ENCODE data around the gene TMEM44.

The TMEM44 gene

DNA sequence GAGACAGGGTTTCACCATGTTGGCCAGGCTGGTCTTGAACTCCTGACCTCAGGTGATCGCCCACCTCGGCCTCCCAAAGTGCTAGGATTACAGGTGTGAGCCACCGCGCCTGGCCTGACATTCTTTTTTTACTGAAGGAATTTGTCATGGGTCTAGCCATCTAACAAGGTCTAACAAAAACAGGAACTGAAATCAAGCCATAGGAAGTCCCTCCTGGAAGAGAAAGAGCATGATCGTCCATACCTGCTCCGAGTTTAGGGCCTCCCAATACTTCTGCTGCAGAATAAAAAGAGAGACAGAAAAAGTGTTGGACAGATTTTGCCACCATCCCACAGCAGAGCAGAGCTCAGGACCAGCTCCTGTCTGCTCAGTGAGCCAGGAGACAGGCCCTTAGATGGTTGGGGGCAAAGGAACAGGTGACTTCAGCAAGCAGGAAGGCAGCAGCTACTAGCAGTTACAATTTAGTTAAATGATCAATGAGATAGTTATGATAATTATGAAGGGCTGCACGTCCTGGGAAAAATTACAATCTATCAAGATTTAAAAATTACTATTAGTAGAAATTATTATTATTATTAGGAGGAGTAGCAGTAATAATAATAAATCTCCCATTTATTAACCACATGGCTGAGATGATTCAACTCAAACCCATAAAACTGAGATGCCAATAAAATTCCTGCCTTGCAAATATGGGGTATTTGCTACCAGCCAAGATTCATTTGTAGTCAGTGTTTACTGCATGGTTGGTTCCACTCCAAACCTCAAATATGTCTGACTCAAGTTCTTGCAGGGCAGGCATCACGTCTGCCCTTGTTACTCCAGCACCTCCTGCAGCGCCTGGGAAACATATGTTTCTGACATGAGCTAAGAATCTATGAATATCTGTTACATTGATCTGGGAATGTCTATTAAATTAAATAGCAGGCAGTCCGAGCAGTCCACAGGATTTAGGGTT, 40.1 kb downstream of the TMEM44 start:
- no peak overlapping the region for H3K4me3 ChIP-seq (ENCODE audit: low read length)
- no peaks in the 10 kb centered on the region for H3K9me3 ChIP-seq (ENCODE audit: insufficient read depth, low read depth, low read length)
- H3K9ac ChIP-seq (ENCODE audit: low read depth, low read length), result no peak overlapping the region
- no peak overlapping the region for H3K27ac ChIP-seq (ENCODE audit: low read depth, low read length)
- H3K4me1 ChIP-seq (ENCODE audit: insufficient read depth, low read length), result no peaks in the 10 kb centered on the region
- peaks cover 2% of the 10 kb centered on the region; the same call in 1 of the 2 replicates for H3K36me3 ChIP-seq (ENCODE audit: insufficient read depth, low read length)
- 89% methylated on average over 9 of the region's 10 CpGs for WGBS
- H3K27me3 ChIP-seq (ENCODE audit: insufficient read depth, low read length), result no peaks in the 10 kb centered on the region

DNA sequence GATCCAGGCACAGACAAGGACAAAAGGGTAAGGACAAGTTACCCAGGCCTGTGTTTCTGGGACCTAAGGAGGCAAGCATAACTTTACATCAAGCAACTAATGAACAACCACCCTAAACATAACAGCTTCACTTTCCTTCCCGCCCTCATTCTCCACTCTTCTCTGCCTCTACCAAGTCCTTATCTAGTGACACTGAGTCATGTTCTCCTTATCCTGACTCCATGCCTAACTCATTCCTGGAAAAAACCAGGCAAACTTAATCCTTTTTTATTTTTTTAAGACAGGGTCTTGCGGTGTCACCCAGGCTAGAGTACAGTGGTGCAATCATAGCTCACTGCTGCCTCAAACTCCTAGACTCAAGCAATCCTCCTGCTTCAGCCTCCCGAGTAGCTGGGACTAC, 44.5 kb downstream of the TMEM44 start:
- H3K9me3 ChIP-seq (ENCODE audit: insufficient read depth, low read depth, low read length), result no peaks in the 10 kb centered on the region
- H3K9ac ChIP-seq (ENCODE audit: low read depth, low read length), result no peak overlapping the region
- no peaks in the 10 kb centered on the region for H3K27me3 ChIP-seq (ENCODE audit: insufficient read depth, low read length)
- no peak overlapping the region for H3K4me3 ChIP-seq (ENCODE audit: low read length)
- H3K4me1 ChIP-seq (ENCODE audit: insufficient read depth, low read length), result no peaks in the 10 kb centered on the region
- WGBS, result 97% methylated on average over 3 of the region's 3 CpGs
- H3K36me3 ChIP-seq (ENCODE audit: insufficient read depth, low read length), result peaks cover 9% of the 10 kb centered on the region; the same call in 1 of the 2 replicates
- no peak overlapping the region for H3K27ac ChIP-seq (ENCODE audit: low read depth, low read length)

DNA sequence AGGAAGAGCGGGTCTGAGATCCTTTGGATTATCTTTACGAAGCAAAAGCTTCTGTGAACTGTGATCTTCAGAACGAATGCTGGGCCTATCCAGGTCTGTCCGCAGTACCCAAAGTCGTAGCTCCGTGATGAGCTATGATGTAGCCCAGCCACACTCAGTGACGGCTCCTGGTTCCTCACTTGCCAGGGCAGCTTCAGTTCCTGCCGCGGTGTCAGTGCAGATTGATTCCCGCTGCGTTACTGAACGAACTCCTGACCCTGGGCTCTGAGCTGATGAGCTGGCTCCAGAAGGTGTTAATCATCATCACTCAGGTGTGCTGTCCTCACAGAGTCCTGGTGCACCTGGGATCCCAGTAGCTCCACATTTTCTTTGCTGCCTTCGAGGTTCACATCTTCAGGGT, 45.0 kb downstream of the TMEM44 start:
- Histone ChIP-seq H3K36me3 (ENCODE audit: insufficient read depth, low read length) (peaks cover 9% of the 10 kb centered on the region; the same call in 1 of the 2 replicates), H3K27ac (ENCODE audit: low read depth, low read length) (no peak overlapping the region), H3K4me1 (ENCODE audit: insufficient read depth, low read length) (no peaks in the 10 kb centered on the region), H3K9me3 (ENCODE audit: insufficient read depth, low read depth, low read length) (no peaks in the 10 kb centered on the region), H3K27me3 (ENCODE audit: insufficient read depth, low read length) (no peaks in the 10 kb centered on the region), H3K4me3 (ENCODE audit: low read length) (no peak overlapping the region), H3K9ac (ENCODE audit: low read depth, low read length) (no peak overlapping the region)
- WGBS, result 94% methylated on average over 13 of the region's 13 CpGs

DNA sequence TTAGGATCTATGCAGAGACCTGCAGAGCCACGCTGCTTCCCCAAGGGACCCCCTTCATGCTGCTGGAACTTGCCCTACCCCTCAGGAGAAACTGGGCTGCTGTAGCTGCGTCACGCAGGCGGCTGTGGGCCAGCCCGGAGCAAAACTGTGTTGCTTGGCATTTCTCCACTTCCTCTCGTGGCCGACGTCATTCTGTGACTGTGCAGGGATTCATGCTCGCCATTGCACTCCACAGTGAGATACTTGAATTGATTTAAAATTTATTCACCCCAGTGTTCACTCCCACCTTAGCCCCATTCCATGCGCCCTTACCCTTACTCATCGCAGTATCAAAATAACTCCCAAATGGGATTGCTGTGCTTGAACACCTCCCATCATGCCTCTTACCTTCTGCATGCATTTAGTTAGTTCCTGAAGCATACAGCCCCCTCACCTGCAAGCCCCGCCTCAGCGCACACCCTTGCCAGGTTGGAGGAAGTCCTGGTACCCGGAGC, 45.7 kb downstream of the TMEM44 start:
- Histone ChIP-seq H3K4me1 (ENCODE audit: insufficient read depth, low read length) (no peaks in the 10 kb centered on the region), H3K36me3 (ENCODE audit: insufficient read depth, low read length) (peaks cover 9% of the 10 kb centered on the region; the same call in 1 of the 2 replicates), H3K9ac (ENCODE audit: low read depth, low read length) (no peak overlapping the region), H3K9me3 (ENCODE audit: insufficient read depth, low read depth, low read length) (no peaks in the 10 kb centered on the region), H3K27ac (ENCODE audit: low read depth, low read length) (no peak overlapping the region), H3K4me3 (ENCODE audit: low read length) (no peak overlapping the region), H3K27me3 (ENCODE audit: insufficient read depth, low read length) (no peaks in the 10 kb centered on the region)
- 95% methylated on average over 14 of the region's 14 CpGs for WGBS

DNA sequence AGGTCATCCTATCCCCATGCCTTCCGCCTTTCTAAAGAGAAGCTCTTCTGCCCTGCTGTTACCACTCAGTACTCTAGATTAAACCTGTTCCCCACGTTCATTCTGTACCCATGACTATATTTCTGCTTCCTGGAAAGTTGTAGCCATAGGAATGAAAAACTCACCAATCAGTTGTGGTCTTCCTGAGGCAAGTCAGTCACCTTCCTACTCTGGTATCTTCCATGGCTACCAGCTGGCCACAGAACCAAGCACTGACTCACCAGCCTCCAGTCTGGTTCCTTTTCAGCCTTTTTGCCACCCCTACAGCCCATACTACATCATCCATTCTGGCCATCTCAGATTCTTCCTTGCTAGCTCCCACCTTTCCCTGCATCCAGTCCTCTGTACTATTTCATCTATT, 46.4 kb downstream of the TMEM44 start:
- Histone ChIP-seq H3K27me3 (ENCODE audit: insufficient read depth, low read length) (no peaks in the 10 kb centered on the region), H3K9me3 (ENCODE audit: insufficient read depth, low read depth, low read length) (no peaks in the 10 kb centered on the region), H3K4me3 (ENCODE audit: low read length) (no peak overlapping the region), H3K9ac (ENCODE audit: low read depth, low read length) (no peak overlapping the region), H3K27ac (ENCODE audit: low read depth, low read length) (no peak overlapping the region), H3K36me3 (ENCODE audit: insufficient read depth, low read length) (peaks cover 9% of the 10 kb centered on the region; the same call in 1 of the 2 replicates), H3K4me1 (ENCODE audit: insufficient read depth, low read length) (no peaks in the 10 kb centered on the region)
- WGBS, result 86% methylated on average over 2 of the region's 2 CpGs

DNA sequence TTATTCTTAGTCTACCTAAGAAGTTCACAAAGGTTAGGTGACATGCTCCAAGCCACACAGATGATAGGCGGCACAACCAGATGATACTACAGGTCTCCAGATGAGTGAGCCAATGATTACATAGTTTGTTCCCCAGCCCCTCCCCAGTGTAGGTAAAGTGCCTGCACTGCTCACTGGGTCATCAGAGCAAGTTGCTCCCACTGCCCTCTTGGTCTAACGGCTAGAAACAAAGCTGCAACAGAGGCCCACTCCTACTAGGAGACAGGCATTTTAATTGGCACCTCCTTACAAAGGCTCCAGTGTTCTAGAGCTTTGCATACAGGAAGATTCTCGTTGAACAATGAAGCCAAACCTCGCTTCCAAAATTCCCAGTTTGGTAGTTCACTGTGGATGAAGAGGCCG, 47.3 kb downstream of the TMEM44 start:
- Histone ChIP-seq H3K36me3 (ENCODE audit: insufficient read depth, low read length) (peaks cover 9% of the 10 kb centered on the region; the same call in 1 of the 2 replicates), H3K4me3 (ENCODE audit: low read length) (no peak overlapping the region), H3K4me1 (ENCODE audit: insufficient read depth, low read length) (no peaks in the 10 kb centered on the region), H3K9me3 (ENCODE audit: insufficient read depth, low read depth, low read length) (no peaks in the 10 kb centered on the region), H3K9ac (ENCODE audit: low read depth, low read length) (no peak overlapping the region), H3K27me3 (ENCODE audit: insufficient read depth, low read length) (no peaks in the 10 kb centered on the region), H3K27ac (ENCODE audit: low read depth, low read length) (no peak overlapping the region)
- WGBS, result 88% methylated on average over 5 of the region's 5 CpGs

DNA sequence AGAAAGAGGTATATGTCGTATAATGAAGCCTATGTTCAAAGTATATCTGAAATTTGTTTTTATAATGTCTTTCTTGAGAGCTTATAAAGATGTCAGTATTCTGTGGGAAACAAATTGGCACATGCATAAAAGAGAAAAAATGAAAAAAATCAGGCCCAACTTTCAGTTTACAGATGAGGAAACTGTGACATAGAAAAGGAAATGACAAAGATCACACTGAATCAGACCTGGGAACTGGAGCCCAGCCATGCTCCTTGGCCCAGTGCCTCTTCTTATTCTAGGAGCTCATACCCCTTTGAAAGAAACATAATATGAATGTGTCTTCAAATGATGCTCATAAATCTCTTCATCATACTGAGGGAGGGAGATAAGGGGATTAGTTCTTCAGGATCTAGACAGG, 48.4 kb downstream of the TMEM44 start:
- Histone ChIP-seq H3K9ac (ENCODE audit: low read depth, low read length) (no peak overlapping the region), H3K4me3 (ENCODE audit: low read length) (peak overlapping the region; percentile 85), H3K4me1 (ENCODE audit: insufficient read depth, low read length) (no peaks in the 10 kb centered on the region), H3K27me3 (ENCODE audit: insufficient read depth, low read length) (no peaks in the 10 kb centered on the region), H3K9me3 (ENCODE audit: insufficient read depth, low read depth, low read length) (no peaks in the 10 kb centered on the region), H3K36me3 (ENCODE audit: insufficient read depth, low read length) (peaks cover 9% of the 10 kb centered on the region; the same call in 1 of the 2 replicates), H3K27ac (ENCODE audit: low read depth, low read length) (no peak overlapping the region)
- WGBS, result 90% methylated on average over 1 of the region's 1 CpG

DNA sequence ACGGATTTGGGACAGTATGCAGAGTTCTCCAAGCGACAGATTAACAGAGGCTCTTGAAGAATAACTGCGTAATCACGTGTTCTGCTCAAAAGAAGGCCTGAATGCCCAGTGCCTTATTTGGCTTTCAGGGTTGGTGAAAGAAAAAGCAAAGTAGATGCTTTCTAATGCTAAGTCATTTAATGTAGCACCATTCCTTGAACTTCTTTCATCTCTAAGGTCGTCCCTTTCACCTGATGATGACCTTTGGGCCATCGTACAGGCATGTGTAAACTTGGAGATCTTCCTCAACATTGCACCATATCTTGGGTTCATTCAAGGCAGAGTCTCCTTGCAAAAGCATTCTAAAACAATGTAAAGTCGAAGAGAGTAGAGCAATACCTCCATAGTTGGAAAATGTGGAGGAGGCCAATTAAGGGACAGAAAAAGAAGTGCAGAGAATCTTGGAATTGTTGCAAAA, 48.9 kb downstream of the TMEM44 start:
- H3K27ac ChIP-seq (ENCODE audit: low read depth, low read length), result peak overlapping the region; percentile 62
- H3K9ac ChIP-seq (ENCODE audit: low read depth, low read length), result peak overlapping the region; percentile 87
- no peaks in the 10 kb centered on the region for H3K9me3 ChIP-seq (ENCODE audit: insufficient read depth, low read depth, low read length)
- no peaks in the 10 kb centered on the region for H3K27me3 ChIP-seq (ENCODE audit: insufficient read depth, low read length)
- H3K4me3 ChIP-seq (ENCODE audit: low read length), result peak overlapping the region; percentile 85
- peaks cover 9% of the 10 kb centered on the region; the same call in 1 of the 2 replicates for H3K36me3 ChIP-seq (ENCODE audit: insufficient read depth, low read length)
- H3K4me1 ChIP-seq (ENCODE audit: insufficient read depth, low read length), result no peaks in the 10 kb centered on the region
- WGBS, result 24% methylated on average over 7 of the region's 7 CpGs

DNA sequence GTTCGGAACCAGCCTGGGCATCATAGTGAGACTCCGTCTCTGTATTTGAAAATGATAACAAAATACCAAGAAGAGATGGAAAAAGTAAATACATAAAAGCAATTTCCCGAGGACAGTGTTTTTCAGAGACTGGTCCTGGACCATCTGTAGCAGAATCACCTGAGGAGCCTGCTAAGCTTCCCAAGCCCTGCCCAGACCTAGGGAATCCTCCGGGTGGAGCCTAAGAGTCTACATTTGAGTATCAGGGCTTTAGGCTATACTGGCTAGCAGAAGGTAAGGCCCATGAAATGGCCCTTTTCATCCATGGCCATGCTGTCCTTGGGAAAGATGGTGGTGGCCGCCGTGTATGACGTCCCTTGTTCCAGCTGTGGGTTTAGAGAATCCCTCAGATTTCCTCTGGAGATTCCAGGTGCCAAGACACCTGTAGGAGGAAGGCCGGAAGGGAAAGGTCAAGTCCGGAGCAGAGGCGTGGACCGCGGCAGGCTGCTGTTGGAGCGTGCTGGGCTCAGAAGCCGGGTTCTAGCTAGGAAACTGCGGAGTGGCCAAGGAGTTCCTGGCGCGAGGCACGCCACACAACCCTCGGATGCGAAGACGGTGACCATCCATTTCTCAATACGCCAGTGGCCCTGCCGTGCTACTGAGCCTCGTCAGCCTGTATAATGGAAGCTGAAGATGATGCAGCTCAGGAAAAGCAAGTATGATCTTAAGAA, 50.9 kb downstream of the TMEM44 start:
- Histone ChIP-seq H3K4me1 (ENCODE audit: insufficient read depth, low read length) (no peaks in the 10 kb centered on the region), H3K36me3 (ENCODE audit: insufficient read depth, low read length) (peaks cover under 1% of the 10 kb centered on the region; the same call in 1 of the 2 replicates), H3K4me3 (ENCODE audit: low read length) (no peak overlapping the region), H3K27me3 (ENCODE audit: insufficient read depth, low read length) (no peaks in the 10 kb centered on the region), H3K27ac (ENCODE audit: low read depth, low read length) (no peak overlapping the region), H3K9me3 (ENCODE audit: insufficient read depth, low read depth, low read length) (no peaks in the 10 kb centered on the region), H3K9ac (ENCODE audit: low read depth, low read length) (no peak overlapping the region)
- WGBS, result 95% methylated on average over 24 of the region's 24 CpGs

DNA sequence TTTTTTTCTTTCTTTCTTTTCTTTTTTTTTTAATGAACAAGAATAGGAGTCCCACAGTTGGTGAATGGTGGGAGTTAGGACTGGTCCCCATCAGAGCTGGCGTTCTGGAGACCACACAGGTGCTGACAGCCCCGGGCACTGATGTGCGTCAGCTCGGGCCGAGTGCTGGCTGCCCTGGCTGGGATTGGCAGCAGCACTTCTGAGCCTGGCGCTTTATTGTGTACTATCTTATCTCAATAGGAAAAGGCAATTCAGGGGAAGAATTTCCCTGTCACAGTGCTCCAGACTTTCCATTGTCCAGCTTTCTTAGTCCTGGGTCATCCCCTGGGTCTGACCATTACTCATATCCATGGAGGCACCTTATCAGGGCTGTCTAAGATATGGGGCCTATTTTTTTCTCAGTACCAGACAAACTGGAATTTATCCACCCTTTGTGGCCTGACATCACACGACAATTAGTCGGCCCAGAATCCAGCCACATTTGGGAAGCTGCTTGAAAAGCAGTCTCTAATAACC, 54.1 kb downstream of the TMEM44 start:
- no peak overlapping the region for H3K27ac ChIP-seq (ENCODE audit: low read depth, low read length)
- H3K9me3 ChIP-seq (ENCODE audit: insufficient read depth, low read depth, low read length), result no peaks in the 10 kb centered on the region
- WGBS, result 88% methylated on average over 8 of the region's 8 CpGs
- no peaks in the 10 kb centered on the region for H3K4me1 ChIP-seq (ENCODE audit: insufficient read depth, low read length)
- no peak overlapping the region for H3K4me3 ChIP-seq (ENCODE audit: low read length)
- no peak overlapping the region for H3K9ac ChIP-seq (ENCODE audit: low read depth, low read length)
- H3K36me3 ChIP-seq (ENCODE audit: insufficient read depth, low read length), result no peaks in the 10 kb centered on the region
- no peaks in the 10 kb centered on the region for H3K27me3 ChIP-seq (ENCODE audit: insufficient read depth, low read length)
